Sigmoid colon (tissue), 4 donors: ENCODE results near the gene RAB6B.
A peak's percentile ranks its signal among the peaks of the same experiment; 100 is the strongest.

Source experiments
- EP300 ChIP-seq, 4 donors: sonication (generic); formaldehyde crosslinking; IDR thresholded peaks; one replicate each; pipeline ENCODE4 v1.6.1; 2017; ENCODE audit warnings: antibody characterized with exemption in 4 of 4
- TF ChIP-seq, protein P1 (sequence below), 4 experiments: fragments of 450-650 bp in 3 of 4; fragments of 200-600 bp in 1 of 4; IDR thresholded peaks; one replicate each; pipeline ENCODE4 v1.5.1; 2016 to 2019; ENCODE audit warnings: antibody characterized with exemption in 4 of 4, mild to moderate bottlenecking in 3 of 4, moderate library complexity in 2 of 4

DNA sequence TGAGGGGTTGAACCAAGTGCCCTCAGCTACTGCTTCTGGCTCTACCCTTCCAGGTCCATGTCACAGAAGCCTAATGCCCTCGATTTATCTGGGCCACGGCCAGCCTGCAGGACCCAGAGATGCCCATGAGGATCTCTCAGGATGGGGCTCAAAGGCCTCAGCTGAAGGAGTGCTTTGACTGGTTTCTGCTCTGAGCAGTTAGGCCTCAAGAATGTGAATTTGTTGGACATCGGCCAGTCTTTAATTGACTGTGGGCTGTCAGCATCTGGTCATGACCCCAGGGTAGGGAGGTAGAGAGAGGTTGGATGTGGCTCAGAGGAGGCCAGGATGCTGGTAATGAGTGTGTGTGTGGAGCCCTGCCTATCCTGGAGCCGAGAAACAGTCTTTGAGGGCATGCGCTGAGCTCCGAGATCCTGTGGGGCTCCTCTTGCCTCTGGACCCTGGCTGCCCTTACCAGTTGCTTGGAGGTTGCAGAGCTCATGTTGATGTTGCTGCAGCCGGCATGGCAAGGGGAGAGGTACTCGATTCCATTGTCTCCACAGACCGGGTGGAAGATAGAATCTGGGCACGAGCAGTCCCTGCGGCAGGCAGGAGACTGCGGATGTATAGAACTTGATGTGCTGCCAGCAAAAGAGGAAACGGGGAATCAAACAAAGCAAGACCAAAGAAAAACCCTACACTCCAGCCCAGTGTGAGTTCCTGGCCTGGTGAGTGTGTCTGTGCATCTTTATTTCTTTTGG lies 49.1 kb upstream of the RAB6B start:
- TF ChIP-seq EP300 (IDR thresholded peaks at IDR 0.05), result peak in 1 of 4 donors; percentile 74
- TF ChIP-seq, protein P1, sequence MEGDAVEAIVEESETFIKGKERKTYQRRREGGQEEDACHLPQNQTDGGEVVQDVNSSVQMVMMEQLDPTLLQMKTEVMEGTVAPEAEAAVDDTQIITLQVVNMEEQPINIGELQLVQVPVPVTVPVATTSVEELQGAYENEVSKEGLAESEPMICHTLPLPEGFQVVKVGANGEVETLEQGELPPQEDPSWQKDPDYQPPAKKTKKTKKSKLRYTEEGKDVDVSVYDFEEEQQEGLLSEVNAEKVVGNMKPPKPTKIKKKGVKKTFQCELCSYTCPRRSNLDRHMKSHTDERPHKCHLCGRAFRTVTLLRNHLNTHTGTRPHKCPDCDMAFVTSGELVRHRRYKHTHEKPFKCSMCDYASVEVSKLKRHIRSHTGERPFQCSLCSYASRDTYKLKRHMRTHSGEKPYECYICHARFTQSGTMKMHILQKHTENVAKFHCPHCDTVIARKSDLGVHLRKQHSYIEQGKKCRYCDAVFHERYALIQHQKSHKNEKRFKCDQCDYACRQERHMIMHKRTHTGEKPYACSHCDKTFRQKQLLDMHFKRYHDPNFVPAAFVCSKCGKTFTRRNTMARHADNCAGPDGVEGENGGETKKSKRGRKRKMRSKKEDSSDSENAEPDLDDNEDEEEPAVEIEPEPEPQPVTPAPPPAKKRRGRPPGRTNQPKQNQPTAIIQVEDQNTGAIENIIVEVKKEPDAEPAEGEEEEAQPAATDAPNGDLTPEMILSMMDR (IDR thresholded peaks at IDR 0.05), result no peak
